Hepatocyte (in vitro differentiated cells): ENCODE measurements around the gene IP6K2.

Experiments used
- CTCF ChIP-seq: fragments of 200-600 bp; sonication (generic); IDR thresholded peaks from 2 replicates; pipeline ENCODE4 v1.5.1; 2016; ENCODE audit warnings: antibody characterized with exemption, mild to moderate bottlenecking; ENCODE audit not compliant: poor library complexity
- EZH2 ChIP-seq: fragments of 200-600 bp; sonication (generic); IDR thresholded peaks from 2 replicates; pipeline ENCODE4 v1.6.1; 2016; ENCODE audit warnings: antibody characterized with exemption, mild to moderate bottlenecking, borderline replicate concordance

GRCh38 chr3:48661501-48662144 is 55.4 kb downstream of the IP6K2 start:
- TF ChIP-seq CTCF (no peak), EZH2 (no peak)
